HG03097 (cell line): Measurements from ENCODE around the gene HMG20B.

Source experiments
- ATAC-seq: cut with Tn5 transposase; IDR thresholded peaks from one replicate; pipeline ENCODE4 v1.9.1; 2021; ENCODE audit not compliant: unreplicated experiment, low FRiP score

Gene HMG20B

GRCh38 chr19:3536429-3537100 is 36.2 kb upstream of the HMG20B start:
- ATAC-seq = no peak

- ATAC-seq = no peak
Observed at GRCh38 chr19:3537101-3537437, 35.7 kb upstream of the HMG20B start.

- ATAC-seq = no peak
Observed at GRCh38 chr19:3537438-3538240, 35.1 kb upstream of the HMG20B start.

- ATAC-seq = no peak
Observed at GRCh38 chr19:3538258-3538929, 34.4 kb upstream of the HMG20B start.

- ATAC-seq = no peak
Observed at GRCh38 chr19:3538965-3539755, 33.6 kb upstream of the HMG20B start, which contains the start of gene TEKTIP1. Gene TEKTIP1, plus strand, starts transcription at chr19:3539174. Its CDS starts 4 bp downstream, at chr19:3539178.

GRCh38 chr19:3539756-3540118 is 33.0 kb upstream of the HMG20B start:
- no peak for ATAC-seq

GRCh38 chr19:3543150-3544057 is 29.3 kb upstream of the HMG20B start:
- ATAC-seq = no peak

GRCh38 chr19:3544058-3544376 is 28.7 kb upstream of the HMG20B start:
- no peak for ATAC-seq

- no peak for ATAC-seq
Observed at GRCh38 chr19:3544742-3545668, 27.7 kb upstream of the HMG20B start.

GRCh38 chr19:3545669-3546034 is 27.1 kb upstream of the HMG20B start:
- no peak for ATAC-seq

GRCh38 chr19:3546119-3546518 is 26.6 kb upstream of the HMG20B start:
- ATAC-seq = no peak

- no peak for ATAC-seq
Observed at GRCh38 chr19:3547301-3547731, 25.4 kb upstream of the HMG20B start.

- no peak for ATAC-seq
Observed at GRCh38 chr19:3547767-3548282, 24.9 kb upstream of the HMG20B start.

- no peak for ATAC-seq
Observed at GRCh38 chr19:3548606-3549005, 24.1 kb upstream of the HMG20B start.

- no peak for ATAC-seq
Observed at GRCh38 chr19:3549816-3550215, 22.9 kb upstream of the HMG20B start.

GRCh38 chr19:3550947-3551791 is 21.6 kb upstream of the HMG20B start:
- no peak for ATAC-seq

- no peak for ATAC-seq
Observed at GRCh38 chr19:3551792-3552095, 21.0 kb upstream of the HMG20B start.
